ENCODE results near the gene DISC1.

DNA sequence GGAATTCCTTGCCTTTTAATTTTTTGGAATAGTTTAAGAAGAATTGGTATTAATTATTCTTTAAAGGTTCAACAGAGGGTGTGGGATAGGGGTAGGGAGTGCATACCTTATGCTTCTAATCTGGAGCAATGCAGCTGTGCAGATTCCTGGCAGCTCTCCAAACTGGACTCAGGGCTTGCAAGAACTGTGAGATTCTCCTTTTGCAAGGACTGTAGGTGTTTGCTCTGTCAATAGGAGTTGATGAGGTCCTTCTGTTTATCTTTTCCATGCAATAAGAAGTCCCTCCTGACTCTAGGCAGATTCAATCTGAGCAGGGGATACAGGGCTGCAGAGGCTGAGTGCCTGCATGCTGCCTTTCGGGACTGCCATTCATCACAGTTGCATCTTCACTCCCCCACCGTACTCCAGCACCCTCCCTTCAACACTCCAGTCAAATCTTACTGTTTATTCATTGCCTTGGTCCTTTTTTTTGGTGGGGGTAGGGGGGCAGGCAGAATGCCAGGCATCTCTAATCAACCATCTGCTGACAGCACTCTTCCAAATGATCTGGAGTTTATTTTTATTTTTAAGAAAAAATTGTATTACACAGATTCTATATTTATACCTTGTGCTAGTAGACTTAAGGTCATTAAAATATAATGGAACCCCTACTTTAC is 122.3 kb downstream of the DISC1 start:
- TF ChIP-seq POLR2AphosphoS5 (IDR thresholded peaks at IDR 0.05; ENCODE audit: low read depth, low read length) (no peak), POLR2A (IDR thresholded peaks at IDR 0.05; ENCODE audit: low read depth, low read length) (no peak)

Data from GM12891 (cell line).